Measurements from ENCODE around the gene ZNF322.
"Not testable (repeated sequence)": the region's sequence is repeated elsewhere in the genome, so short reads cannot be mapped to it uniquely, and the experiment has no call there.

- TF ChIP-seq ZNF384 (IDR thresholded peaks at IDR 0.05); HDGF (IDR thresholded peaks at IDR 0.05; ENCODE audit: borderline replicate concordance); NFRKB (IDR thresholded peaks at IDR 0.05); ARNT (IDR thresholded peaks at IDR 0.05); SUZ12 (IDR thresholded peaks at IDR 0.05); BHLHE40 (IDR thresholded peaks at IDR 0.05; ENCODE audit: borderline replicate concordance): not testable (repeated sequence)
- TF ChIP-seq, protein P1, sequence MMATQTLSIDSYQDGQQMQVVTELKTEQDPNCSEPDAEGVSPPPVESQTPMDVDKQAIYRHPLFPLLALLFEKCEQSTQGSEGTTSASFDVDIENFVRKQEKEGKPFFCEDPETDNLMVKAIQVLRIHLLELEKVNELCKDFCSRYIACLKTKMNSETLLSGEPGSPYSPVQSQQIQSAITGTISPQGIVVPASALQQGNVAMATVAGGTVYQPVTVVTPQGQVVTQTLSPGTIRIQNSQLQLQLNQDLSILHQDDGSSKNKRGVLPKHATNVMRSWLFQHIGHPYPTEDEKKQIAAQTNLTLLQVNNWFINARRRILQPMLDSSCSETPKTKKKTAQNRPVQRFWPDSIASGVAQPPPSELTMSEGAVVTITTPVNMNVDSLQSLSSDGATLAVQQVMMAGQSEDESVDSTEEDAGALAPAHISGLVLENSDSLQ (IDR thresholded peaks at IDR 0.05) = not testable (repeated sequence)
Observed at GRCh38 chr6:26670558-26670957, 11.0 kb upstream of the ZNF322 start.
